ENCODE data around the gene ZNF578. TPM values are rescaled to one million over a fixed set of nuclear protein-coding genes. Genes with fewer than 3 reads are reported as not detected.
A peak's percentile ranks its signal among the peaks of the same experiment; 100 is the strongest.

The ZNF578 gene
- total RNA-seq (2011; cell fraction: chromatin; rRNA removed; ENCODE audit: low replicate concordance), result 0.81 and 1.1 TPM in 2 replicates
- total RNA-seq (2011; cell fraction: nucleolus; rRNA removed), result 0.50 and 0.66 TPM in 2 replicates
- total RNA-seq (2011; cell fraction: nucleoplasm; rRNA removed), result 0.76 and 1.3 TPM in 2 replicates
- total RNA-seq (2014; rRNA removed) (0.04 and 0.05 TPM in 2 replicates), total RNA-seq (2014; rRNA removed; fragmentation: Illumina TruSeq; extraction: Trizol) (0.29 TPM in 2 replicates), total RNA-seq (2015; rRNA removed; fragmentation: Illumina TruSeq; extraction: Trizol) (0.04 and 0.25 TPM in 2 replicates), total RNA-seq (2021) (0.29 TPM in 1 of 2 replicates, not detected in the other), polyA plus RNA-seq (2011; rRNA removed) (0.07 and 0.15 TPM in 2 replicates), polyA plus RNA-seq (2014; fragmentation: Illumina TruSeq; extraction: Trizol) (0.06 and 0.18 TPM in 2 replicates), polyA plus RNA-seq (2014; fragmentation: Nextera tagmentation; extraction: Ambion mirVana) (under 1 TPM; 0.10 to 0.17 TPM), polyA plus RNA-seq (2014; rRNA removed) (0.12 and 0.28 TPM in 2 replicates), polyA minus RNA-seq (2011; rRNA and poly(A)+ RNA removed) (0.18 and 0.21 TPM in 2 replicates), Bru-seq, nascent RNA (percentile 24 among the genes with signal in this experiment), BruChase-seq, experiment 1, labeled RNA remaining after a 2-hour chase (percentile 28 among the genes with signal in this experiment), BruChase-seq, experiment 2, labeled RNA remaining after a 6-hour chase (percentile 25 among the genes with signal in this experiment)
- 0.03 and 0.04 TPM in 2 replicates for polyA plus RNA-seq (2011; cell fraction: cytosol; rRNA removed)
- polyA plus RNA-seq (2011; cell fraction: nucleus; rRNA removed), result 0.18 TPM in 2 replicates
- polyA plus RNA-seq (2012), result 0.01 and 0.32 TPM in 2 replicates
- not detected in 2 replicates for polyA minus RNA-seq (2011; cell fraction: cytosol; rRNA and poly(A)+ RNA removed)
- polyA minus RNA-seq (2011; cell fraction: nucleus; rRNA and poly(A)+ RNA removed), result 0.27 TPM in 1 of 2 replicates, not detected in the other
- long read RNA-seq, experiment 1, result 0 reads
- long read RNA-seq, experiment 2, result 0 reads
- long read RNA-seq, experiment 3, result 0 reads

DNA sequence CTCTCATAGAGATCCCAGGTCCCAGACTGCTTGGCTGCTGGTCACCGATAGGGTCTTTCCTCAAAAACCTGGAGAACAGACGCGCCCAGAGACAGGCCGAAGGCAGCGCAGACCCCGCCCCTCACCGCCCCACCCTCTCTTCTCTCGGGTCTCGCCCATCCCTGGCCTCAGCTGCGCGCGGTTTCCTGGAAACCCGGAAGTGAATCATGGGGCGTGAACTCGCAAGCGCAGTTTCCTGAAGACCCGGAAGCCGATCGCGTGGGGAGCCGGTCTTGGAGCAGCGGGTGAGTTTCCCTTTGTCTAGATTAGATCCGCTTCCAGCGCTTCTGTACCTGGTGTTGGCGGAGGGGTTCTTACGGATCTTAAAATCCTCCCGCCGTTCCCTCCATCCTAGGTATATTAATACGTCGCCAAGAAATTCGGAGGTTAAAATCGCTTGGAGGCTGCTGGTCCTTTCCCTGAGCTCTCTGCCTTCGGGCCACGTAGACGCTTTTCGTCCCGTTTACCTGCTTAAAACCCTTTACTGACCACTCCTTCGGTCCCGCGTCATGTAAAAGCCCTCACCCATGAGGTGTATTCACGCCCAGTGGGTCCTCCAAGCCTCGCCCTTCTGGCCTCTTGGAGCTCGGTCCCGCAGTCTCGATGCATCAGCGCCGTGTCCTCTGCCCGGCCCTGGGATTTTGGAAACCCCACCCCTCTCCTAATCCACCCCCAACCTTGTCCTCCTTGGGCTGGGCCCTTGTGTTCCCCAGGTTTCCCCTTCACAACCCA is at the start of gene ZNF578:
Gene ZNF578 (plus strand): TSS at position 230 of the 771 bp plus-strand sequence. CDS start 48,293 bp downstream, outside the sequence.
- no peak within 1 kb of the TSS for H3K27ac ChIP-seq (ENCODE audit: extremely low read depth, low read depth, low read length)
- DNase-seq (ENCODE audit: extremely low read depth in 1 of 4, low spot score in 3 of 4) (peak; percentile 51 to 64 (median 60)), FAIRE-seq (no peak), ATAC-seq (peak; percentile 83)
- H3K9me3 ChIP-seq (replicated peaks; ENCODE audit: control insufficient read depth, insufficient read depth, low read depth, low read length), result peaks cover 4% of the 10 kb centered on the region
- no peaks in the 10 kb centered on the region for H3K36me3 ChIP-seq (ENCODE audit: control insufficient read depth, insufficient read depth, low read length)
- peaks cover 0 to 4% of the 10 kb centered on the region in 2 experiments; a peak in 1 of 5 replicates for H3K4me1 ChIP-seq (replicated peaks in 1 of 2; ENCODE audit: control insufficient read depth in 2 of 2, insufficient read depth in 2 of 2, low read length in 2 of 2)
- no TSS peak for BruUV-seq (replicated peaks)
- no peaks in the 10 kb centered on the region for H3K9me1 ChIP-seq (ENCODE audit: control insufficient read depth, insufficient read depth, low read length)
- no peaks in the 10 kb centered on the region for H3K79me2 ChIP-seq (ENCODE audit: control insufficient read depth, insufficient read depth, low read length)
- 15% methylated on average over 42 of the region's 48 CpGs for WGBS (ENCODE audit: insufficient coverage, low coverage, missing lambda C conversion rate)
- H3K27me3 ChIP-seq (ENCODE audit: control insufficient read depth in 2 of 2, insufficient read depth in 2 of 2, low read length in 2 of 2), result no peaks in the 10 kb centered on the region
- peak within 1 kb of the TSS; percentile 36 for H3K4me3 ChIP-seq
- H2AFZ ChIP-seq (ENCODE audit: low read depth, low read length), result peak within 1 kb of the TSS; percentile 59
- H3K4me2 ChIP-seq (ENCODE audit: insufficient read depth, low read length), result peak within 1 kb of the TSS; percentile 62
- intact Hi-C loops (cut with micrococcal nuclease) (no loop called here), in situ Hi-C loops (cut with MboI) (no loop called here)
- ChIA-PET CTCF (ENCODE audit: low intra/inter-chr PET ratio) (no interaction called here), POLR2A (no interaction called here)
- H4K20me1 ChIP-seq (replicated peaks; ENCODE audit: control insufficient read depth, insufficient read depth, low read length), result no peaks in the 10 kb centered on the region
- no peak within 1 kb of the TSS for H3K9ac ChIP-seq (ENCODE audit: insufficient read depth in 1 of 2, low read depth in 2 of 2, low read length in 2 of 2)
- TF ChIP-seq, protein P1, sequence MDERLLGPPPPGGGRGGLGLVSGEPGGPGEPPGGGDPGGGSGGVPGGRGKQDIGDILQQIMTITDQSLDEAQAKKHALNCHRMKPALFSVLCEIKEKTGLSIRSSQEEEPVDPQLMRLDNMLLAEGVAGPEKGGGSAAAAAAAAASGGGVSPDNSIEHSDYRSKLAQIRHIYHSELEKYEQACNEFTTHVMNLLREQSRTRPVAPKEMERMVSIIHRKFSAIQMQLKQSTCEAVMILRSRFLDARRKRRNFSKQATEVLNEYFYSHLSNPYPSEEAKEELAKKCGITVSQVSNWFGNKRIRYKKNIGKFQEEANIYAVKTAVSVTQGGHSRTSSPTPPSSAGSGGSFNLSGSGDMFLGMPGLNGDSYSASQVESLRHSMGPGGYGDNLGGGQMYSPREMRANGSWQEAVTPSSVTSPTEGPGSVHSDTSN (CRISPR knock-in tag; IDR thresholded peaks at IDR 0.05; ENCODE audit: low read depth), result no peak
- TF ChIP-seq, protein P1 (tag; conservative IDR thresholded peaks at IDR 0.05; ENCODE audit: low read depth), result no peak
- TF ChIP-seq NR2C2 (CRISPR knock-in tag; IDR thresholded peaks at IDR 0.05), result peak; percentile 84
- peak; percentile 97 for TF ChIP-seq NR2C2 (tag; IDR thresholded peaks at IDR 0.05)
- TF ChIP-seq CXXC5 (CRISPR knock-in tag; IDR thresholded peaks at IDR 0.05), result peak; percentile 60
- peak; percentile 18; the same call in 1 of the 2 replicates for TF ChIP-seq PHF8 (IDR thresholded peaks at IDR 0.05; ENCODE audit: borderline replicate concordance, low read length)
- no peak for TF ChIP-seq CAMTA2 (CRISPR knock-in tag; conservative IDR thresholded peaks at IDR 0.05)
- TF ChIP-seq TFAP4 (CRISPR knock-in tag; IDR thresholded peaks at IDR 0.05; ENCODE audit: borderline replicate concordance), result peak; percentile 51
- TF ChIP-seq ZBTB11 (CRISPR knock-in tag; IDR thresholded peaks at IDR 0.05), result peak in 1 of 3 experiments; percentile 22; a peak in 1 of 6 replicates
